COLO668 (cell line): Measurements from ENCODE around the gene OR10W1.

Experiments
- DNase-seq: peaks from one replicate; lab custom pipeline; 2025; ENCODE audit not compliant: unreplicated experiment; lab: John Stamatoyannopoulos, UW

Gene OR10W1, protein sequence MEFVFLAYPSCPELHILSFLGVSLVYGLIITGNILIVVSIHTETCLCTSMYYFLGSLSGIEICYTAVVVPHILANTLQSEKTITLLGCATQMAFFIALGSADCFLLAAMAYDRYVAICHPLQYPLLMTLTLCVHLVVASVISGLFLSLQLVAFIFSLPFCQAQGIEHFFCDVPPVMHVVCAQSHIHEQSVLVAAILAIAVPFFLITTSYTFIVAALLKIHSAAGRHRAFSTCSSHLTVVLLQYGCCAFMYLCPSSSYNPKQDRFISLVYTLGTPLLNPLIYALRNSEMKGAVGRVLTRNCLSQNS

DNA sequence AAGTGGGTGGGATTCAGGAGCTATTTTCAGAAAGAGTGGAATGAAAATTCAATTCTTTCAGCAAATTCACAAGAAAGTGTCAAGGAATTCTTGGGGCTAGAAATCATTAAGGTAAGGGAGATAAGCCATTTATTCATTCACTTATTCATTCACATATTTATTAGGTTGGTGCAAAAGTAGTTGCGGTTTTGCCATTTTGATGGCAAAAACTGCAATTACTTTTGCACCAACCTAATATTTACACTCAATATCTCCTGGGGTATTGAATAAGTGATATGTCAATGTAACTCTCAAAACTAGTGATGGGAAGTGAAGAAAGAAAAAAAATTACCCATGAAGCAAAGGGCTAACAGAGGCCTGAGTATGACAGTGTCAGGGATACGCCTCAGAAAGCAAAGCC is at the start of gene OR10W1:
OR10W1 (minus strand) TSS at position 119 of the 400 bp plus-strand sequence. CDS start 402 bp downstream, outside the sequence.
- DNase-seq: no peak

DNA sequence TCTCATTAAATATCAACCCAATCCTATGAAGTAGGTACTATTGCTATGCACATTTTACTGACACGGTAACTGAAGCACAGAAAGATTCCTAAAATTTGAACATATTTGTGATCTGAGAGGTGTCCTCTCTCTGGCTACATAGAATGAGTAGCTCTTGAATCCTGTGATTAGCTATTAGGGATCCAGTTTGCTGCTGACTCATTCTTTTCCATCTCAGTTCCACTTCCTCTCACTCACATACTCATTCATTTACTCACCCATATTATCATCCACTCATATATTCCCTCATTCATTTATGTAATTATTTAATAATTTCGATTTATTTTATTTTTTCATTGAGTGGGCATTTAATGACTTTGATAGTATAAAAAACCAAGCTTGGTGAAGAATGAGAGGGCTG is 48.1 kb upstream of the OR10W1 start:
- DNase-seq: no peak

DNA sequence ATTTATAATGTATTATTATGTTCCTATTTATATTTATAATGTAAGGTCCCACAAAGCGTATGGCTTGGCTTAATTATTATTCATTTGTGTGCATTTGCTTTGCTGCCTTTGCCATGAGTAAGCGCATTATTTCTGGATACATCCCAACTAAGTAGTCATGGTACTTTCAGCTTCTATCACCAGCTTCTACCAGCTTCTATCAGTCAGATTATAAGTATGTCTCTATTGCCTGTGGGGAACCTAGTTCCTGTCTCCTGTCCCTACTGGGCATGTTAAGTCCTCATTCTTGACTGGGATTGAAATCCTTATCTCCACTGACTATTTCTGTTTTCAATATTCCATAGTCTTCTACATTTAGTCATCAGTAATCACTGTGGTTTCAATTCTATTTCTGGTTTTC is 33.5 kb upstream of the OR10W1 start:
- no peak for DNase-seq

DNA sequence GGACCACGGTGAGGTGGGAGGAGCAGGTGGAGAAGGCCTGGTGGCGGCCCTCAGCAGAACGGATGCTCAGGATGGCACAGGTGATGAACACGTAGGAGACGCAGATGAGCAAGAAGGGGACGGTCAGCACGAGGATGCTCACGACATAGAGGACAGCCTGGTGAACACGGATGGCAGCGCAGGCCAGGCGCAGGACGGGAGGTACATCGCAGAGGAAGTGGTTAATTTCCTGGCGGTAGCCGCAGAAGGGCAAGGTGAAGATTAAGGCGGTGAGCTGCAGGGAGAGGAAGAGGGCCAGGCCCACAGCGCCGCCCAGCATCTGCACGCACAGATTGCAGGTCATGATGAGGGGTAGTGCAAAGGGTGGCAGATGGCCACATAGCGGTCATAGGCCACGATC is 24.0 kb upstream of the OR10W1 start:
- no peak for DNase-seq

DNA sequence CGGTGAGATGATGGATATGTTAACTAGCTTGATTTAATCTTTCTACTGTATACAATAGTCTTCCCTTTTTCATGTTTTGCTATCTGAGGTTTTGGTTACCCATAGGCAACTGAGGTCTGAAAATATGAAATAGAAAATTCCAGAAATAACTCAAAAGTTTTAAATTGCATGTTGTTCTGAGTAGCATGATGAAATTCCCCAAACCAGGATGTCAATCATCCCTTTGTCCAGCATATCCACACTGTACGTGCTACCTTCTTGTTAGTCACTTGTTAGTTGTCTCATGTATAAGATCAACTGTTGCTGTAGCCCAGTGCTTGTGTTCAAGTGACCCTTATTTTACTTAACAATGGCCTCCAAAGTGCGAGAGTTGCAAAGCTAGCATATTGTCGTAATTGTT is 21.2 kb upstream of the OR10W1 start:
- no peak for DNase-seq

DNA sequence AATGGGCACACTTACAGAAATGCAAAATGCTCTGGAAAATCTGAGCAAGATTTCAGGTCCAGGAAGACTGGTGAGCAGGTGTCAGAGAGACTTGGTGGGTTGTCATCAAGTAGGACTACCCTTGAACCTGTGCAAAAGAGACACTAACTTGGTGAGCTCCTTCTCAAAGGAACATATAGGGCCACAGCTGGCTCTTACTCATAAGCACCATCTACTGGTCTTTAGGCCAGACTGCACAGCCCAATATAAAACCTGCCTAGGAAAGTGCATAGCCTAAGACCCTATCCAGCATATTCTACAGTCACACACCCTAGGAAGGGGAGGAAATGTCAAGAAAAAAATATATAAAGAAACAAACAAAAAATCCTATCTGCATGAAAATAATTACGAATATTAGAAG is 18.2 kb upstream of the OR10W1 start:
- DNase-seq: no peak

DNA sequence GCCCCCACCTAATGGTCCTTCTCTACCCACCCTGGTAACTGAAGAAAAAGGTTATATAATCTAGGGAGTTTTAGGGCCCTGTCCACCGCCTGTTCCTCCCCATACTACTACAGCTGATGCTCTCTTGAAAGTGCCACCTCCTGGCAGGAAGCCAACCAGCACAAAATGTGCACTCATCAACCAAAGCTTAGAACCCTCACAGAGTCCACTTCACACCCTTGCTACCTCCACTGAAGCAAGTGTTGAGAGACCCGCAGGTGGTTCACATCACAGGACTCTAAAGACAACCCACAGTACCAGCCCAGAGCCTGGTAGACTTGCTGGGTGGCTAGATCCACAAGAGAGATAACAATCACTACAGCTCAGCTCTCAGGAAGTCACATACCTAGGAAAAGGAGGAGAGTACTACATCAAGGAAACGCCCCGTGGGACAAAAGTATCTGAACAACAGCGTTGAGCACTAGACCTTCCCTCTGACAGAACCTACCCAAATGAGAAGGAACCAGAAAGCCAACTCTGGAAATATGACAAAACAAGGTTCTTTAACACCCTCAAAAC is 17.5 kb upstream of the OR10W1 start:
- DNase-seq: no peak

DNA sequence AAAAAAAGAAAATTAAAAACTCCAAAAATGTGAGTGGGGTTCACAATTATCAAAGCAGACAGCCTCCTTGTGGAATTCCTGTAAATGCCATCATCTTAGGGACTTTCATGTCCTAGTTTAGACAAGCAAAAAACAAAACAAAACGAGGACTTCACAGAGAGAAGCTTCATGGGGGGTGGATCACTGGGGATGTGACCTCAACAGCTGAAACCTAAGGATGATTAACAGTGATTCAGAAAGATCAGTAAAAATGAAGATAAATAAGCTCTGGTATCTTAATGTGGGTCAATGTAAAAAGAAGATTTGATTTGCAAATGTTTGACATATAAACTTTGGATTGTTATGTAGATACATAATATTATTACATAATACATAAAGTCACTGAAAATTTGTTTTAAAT is 8.1 kb upstream of the OR10W1 start:
- DNase-seq: no peak

DNA sequence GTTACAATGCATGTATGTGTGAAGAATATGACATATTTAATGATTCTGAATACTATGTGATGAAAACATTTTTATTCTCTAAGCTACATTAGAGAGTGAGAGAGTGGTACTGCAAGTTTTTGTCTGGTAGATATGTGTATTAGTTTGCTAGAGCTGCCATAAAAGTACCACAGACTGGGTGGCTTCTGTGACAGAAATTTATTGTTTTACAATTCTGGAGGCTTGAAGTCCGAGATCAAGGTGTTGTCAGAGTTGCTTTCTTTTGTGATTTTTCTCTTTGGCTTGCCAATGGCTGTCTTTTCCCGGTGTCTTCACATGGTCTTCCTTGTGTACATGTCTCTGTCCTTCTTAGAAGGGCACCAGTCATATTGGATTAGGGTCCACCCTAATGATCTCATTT is 6.9 kb upstream of the OR10W1 start:
- DNase-seq: no peak

DNA sequence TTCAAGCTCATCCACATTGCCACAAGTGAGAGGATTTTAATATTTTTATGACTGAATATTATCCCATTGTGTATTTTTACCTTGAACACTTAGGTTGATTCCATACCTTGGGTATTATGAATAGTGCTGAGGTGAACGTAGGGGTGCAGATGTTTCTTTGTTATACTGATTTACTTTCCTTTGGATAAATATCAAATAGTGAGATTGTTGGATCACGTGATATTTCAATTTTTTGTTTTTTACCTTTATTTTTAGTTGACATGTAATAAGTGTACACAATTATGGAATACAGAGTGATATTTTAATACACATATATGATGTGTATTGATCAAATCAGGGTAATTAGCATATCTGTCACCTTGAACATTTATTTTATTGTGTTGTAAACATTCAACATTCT is 8.1 kb downstream of the OR10W1 start:
- no peak for DNase-seq

DNA sequence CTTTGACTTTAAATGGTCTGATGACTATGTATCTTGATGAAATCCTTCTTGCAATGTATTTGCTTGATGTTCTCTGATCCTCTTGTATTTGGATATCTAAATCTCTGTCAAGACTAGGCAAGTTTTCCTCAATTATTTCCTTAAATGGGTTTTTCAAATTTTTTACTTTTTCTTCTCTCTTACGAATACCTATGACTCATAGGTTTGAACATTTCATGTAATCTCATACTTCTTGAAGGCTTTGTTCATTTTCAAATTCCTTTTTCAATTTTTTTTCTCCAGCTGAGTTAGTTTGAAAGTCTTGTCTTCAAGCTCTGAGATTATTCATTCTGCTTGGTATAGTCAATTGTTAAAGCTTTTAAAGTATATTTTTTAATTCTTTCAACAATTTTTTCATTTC is 13.1 kb downstream of the OR10W1 start:
- no peak for DNase-seq

DNA sequence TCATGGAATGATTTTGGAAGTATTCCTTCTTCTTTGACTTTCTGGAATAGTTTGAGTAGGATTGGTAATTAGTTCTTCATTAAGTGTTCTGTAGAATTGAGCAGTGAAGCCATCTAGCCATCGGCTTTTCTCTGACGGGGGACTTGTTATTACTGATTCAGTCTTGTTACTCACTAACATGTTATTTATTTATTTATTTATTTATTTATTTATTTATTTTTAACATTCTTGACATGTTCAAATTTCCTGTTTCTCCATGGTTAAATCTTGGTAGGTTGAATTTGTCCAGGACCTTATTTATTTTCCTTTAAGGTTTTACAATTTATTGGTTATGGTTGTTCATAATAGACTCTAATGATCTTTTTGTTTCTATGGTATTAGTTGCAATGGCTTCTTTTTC is 24.1 kb downstream of the OR10W1 start:
- no peak for DNase-seq

DNA sequence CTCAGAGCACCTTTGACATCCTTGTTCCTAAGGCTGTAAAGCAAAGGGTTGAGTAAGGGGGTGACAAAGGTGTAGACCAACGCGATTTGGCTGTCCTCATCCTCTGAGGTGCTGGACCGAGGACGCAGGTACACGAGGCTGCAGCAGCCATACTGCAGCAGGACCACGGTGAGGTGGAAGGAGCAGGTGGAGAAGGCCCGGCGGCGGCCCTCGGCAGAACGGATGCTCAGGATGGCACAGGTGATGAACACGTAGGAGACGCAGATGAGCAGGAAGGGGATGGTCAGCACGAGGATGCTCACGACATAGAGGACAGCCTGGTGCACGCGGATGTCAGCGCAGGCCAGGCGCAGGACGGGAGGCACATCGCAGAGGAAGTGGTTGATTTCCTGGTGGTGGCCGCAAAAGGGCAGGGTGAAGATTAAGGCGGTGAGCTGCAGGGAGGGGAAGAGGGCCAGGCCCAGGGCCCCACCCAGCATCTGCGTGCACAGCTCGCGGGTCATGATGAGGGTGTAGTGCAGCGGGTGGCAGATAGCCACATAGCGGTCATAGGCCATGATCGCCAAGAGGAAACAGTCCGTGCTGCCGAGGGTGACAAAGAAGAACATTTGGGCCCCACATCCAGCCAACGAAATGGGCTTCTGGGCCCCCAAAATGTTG is 40.0 kb downstream of the OR10W1 start:
- DNase-seq: no peak

DNA sequence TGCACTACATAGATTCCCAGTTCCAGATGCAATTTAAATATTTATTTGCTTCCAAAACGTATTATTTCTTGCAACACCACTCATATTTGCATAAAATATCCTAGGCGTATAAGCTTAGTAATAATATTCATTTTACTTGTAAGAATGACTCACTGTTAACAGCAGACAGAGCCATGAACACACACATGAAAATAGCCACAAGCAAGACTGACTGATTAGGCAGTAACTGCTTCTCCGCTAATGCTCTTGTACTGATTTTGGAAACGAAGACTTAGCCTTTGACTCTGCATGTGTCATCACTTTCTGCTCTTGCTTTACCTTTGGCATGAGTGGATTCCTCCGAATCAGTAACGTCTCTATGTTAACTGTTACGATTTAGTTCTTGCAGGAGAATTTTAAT is 45.3 kb downstream of the OR10W1 start:
- no peak for DNase-seq
